Vagina (tissue), 2 donors: ENCODE results near the gene XKR8. TPM values are rescaled to one million over a fixed set of nuclear protein-coding genes. Genes with fewer than 3 reads are reported as not detected.

Experiments
- DNase-seq, 2 donors: peaks; one replicate each; pipeline ENCODE4 v3.0.0-alpha.2; 2017; ENCODE audit errors: extremely low spot score in 2 of 2
- H3K27ac ChIP-seq: fragments of 200-600 bp; sonication (generic); one replicate; pipeline ENCODE4 v1.5.1; 2019
- H3K27me3 ChIP-seq: fragments of 200-600 bp; sonication (generic); one replicate; pipeline ENCODE4 v1.5.1; 2019
- H3K36me3 ChIP-seq, 2 donors: fragments of 200-600 bp; sonication (generic); one replicate each; pipeline ENCODE4 v1.5.1; 2017 to 2019
- H3K4me1 ChIP-seq: fragments of 200-600 bp; sonication (generic); one replicate; pipeline ENCODE4 v1.5.1; 2019
- H3K4me3 ChIP-seq, 2 donors: fragments of 200-600 bp; sonication (generic); 1 replicate in 1 of 2; 2 replicates in 1 of 2; pipeline ENCODE4 v1.5.1; 2016 to 2019
- H3K9me3 ChIP-seq: fragments of 200-600 bp; sonication (generic); one replicate; pipeline ENCODE4 v1.5.1; 2019
- CTCF ChIP-seq, 3 experiments: fragments of 450-650 bp in 2 of 3; fragments of 200-600 bp in 1 of 3; sonication (generic) in 1 of 3; IDR thresholded peaks; one replicate each; pipeline ENCODE4 v1.5.1; 2017 to 2019; ENCODE audit warnings: antibody characterized with exemption in 3 of 3, mild to moderate bottlenecking in 2 of 3, moderate library complexity in 2 of 3
- POLR2A ChIP-seq, 2 donors: fragments of 450-650 bp; IDR thresholded peaks; one replicate each; pipeline ENCODE4 v1.6.1; 2017; ENCODE audit warnings: antibody characterized with exemption in 2 of 2, mild to moderate bottlenecking in 2 of 2, moderate library complexity in 2 of 2
- POLR2AphosphoS5 ChIP-seq, 2 donors: sonication (generic); formaldehyde crosslinking; IDR thresholded peaks; one replicate each; pipeline ENCODE4 v1.9.0; 2017; ENCODE audit warnings: antibody characterized with exemption in 2 of 2, mild to moderate bottlenecking in 2 of 2, low read depth in 1 of 2; ENCODE audit not compliant: insufficient read depth in 1 of 2
- intact Hi-C: fragments of 100-400 bp; cut with DNase I; formaldehyde crosslinking; loops from one replicate; pipeline ENCODE4 v1.15.1; 2023
- total RNA-seq: library from RNA; depleted of rRNA; stranded (reverse); fragments of >200 nt; gene quantifications from one replicate; pipeline ENCODE4 v1.2.3, GENCODE V29; 2016

XKR8 gene
- total RNA-seq, 1 donor from 2014 or later: 7.4 TPM

- H3K27me3 ChIP-seq: no peaks in the 10 kb centered on the region
- no peak for DNase-seq
- intact Hi-C loops: no loop called here
Observed at GRCh38 chr1:27928216-27928954, 31.4 kb upstream of the XKR8 start.

GRCh38 chr1:27931184-27931583, 28.6 kb upstream of the XKR8 start:
- no peaks in the 10 kb centered on the region for H3K9me3 ChIP-seq
- H3K4me1 ChIP-seq: peaks cover 7% of the 10 kb centered on the region
- no peaks in the 10 kb centered on the region for H3K36me3 ChIP-seq
- intact Hi-C loops: no loop called here
- H3K27me3 ChIP-seq: no peaks in the 10 kb centered on the region
- H3K4me3 ChIP-seq: no peak overlapping the region
- no peak for DNase-seq
- no peak overlapping the region for H3K27ac ChIP-seq
- TF ChIP-seq CTCF (IDR thresholded peaks at IDR 0.05): no peak
- TF ChIP-seq POLR2A (IDR thresholded peaks at IDR 0.05): no peak
- no peak for TF ChIP-seq POLR2AphosphoS5 (IDR thresholded peaks at IDR 0.05; ENCODE audit: insufficient read depth in 1 of 2, low read depth in 1 of 2)

More at GRCh38 chr1:27928216-27928954, 31.4 kb upstream of the XKR8 start:
- Histone ChIP-seq H3K27ac (no peak overlapping the region), H3K4me1 (no peaks in the 10 kb centered on the region), H3K36me3 (no peaks in the 10 kb centered on the region), H3K4me3 (no peak overlapping the region), H3K9me3 (no peaks in the 10 kb centered on the region)
- TF ChIP-seq POLR2AphosphoS5 (IDR thresholded peaks at IDR 0.05; ENCODE audit: insufficient read depth in 1 of 2, low read depth in 1 of 2) (no peak), CTCF (IDR thresholded peaks at IDR 0.05) (no peak), POLR2A (IDR thresholded peaks at IDR 0.05) (no peak)

- intact Hi-C loops: no loop called here
- Histone ChIP-seq H3K4me1 (peaks cover 7% of the 10 kb centered on the region), H3K36me3 (no peaks in the 10 kb centered on the region), H3K27ac (no peak overlapping the region), H3K27me3 (no peaks in the 10 kb centered on the region), H3K9me3 (no peaks in the 10 kb centered on the region), H3K4me3 (no peak overlapping the region)
- TF ChIP-seq POLR2AphosphoS5 (IDR thresholded peaks at IDR 0.05; ENCODE audit: insufficient read depth in 1 of 2, low read depth in 1 of 2) (no peak), POLR2A (IDR thresholded peaks at IDR 0.05) (no peak), CTCF (IDR thresholded peaks at IDR 0.05) (no peak)
- no peak for DNase-seq
Observed at GRCh38 chr1:27931759-27932158, 28.0 kb upstream of the XKR8 start.

GRCh38 chr1:27934818-27935549, 24.8 kb upstream of the XKR8 start, which contains the start of gene SMPDL3B:
SMPDL3B (plus strand) TSS chr1:27935000; CDS start chr1:27935184, 184 bp downstream.
- no peak within 1 kb of the TSS for H3K4me3 ChIP-seq
- intact Hi-C loops: no loop called here
- TF ChIP-seq POLR2AphosphoS5 (IDR thresholded peaks at IDR 0.05; ENCODE audit: insufficient read depth in 1 of 2, low read depth in 1 of 2) (no peak), POLR2A (IDR thresholded peaks at IDR 0.05) (no peak), CTCF (IDR thresholded peaks at IDR 0.05) (no peak)
- H3K36me3 ChIP-seq: no peaks in the 10 kb centered on the region
- no peak for DNase-seq
- H3K27me3 ChIP-seq: no peaks in the 10 kb centered on the region
- H3K9me3 ChIP-seq: no peaks in the 10 kb centered on the region
- peaks cover 7% of the 10 kb centered on the region for H3K4me1 ChIP-seq
- H3K27ac ChIP-seq: no peak within 1 kb of the TSS

GRCh38 chr1:27935721-27936120, 24.1 kb upstream of the XKR8 start:
- no peaks in the 10 kb centered on the region for H3K27me3 ChIP-seq
- no peak overlapping the region for H3K4me3 ChIP-seq
- H3K4me1 ChIP-seq: peaks cover 7% of the 10 kb centered on the region
- DNase-seq: no peak
- intact Hi-C loops: no loop called here
- H3K27ac ChIP-seq: no peak overlapping the region
- no peaks in the 10 kb centered on the region for H3K36me3 ChIP-seq
- TF ChIP-seq CTCF (IDR thresholded peaks at IDR 0.05) (no peak), POLR2A (IDR thresholded peaks at IDR 0.05) (no peak), POLR2AphosphoS5 (IDR thresholded peaks at IDR 0.05; ENCODE audit: insufficient read depth in 1 of 2, low read depth in 1 of 2) (no peak)
- H3K9me3 ChIP-seq: no peaks in the 10 kb centered on the region
